K562 (cell line): ENCODE data around the gene SGK1. TPM values are rescaled to one million over a fixed set of nuclear protein-coding genes. Genes with fewer than 3 reads are reported as not detected.

Experiments used
- ARID1B ChIP-seq: fragments of 450-650 bp; IDR thresholded peaks from 2 replicates; pipeline ENCODE4 v1.6.1; 2016; ENCODE audit warnings: antibody characterized with exemption, mild to moderate bottlenecking, inconsistent platforms
- ATF7 ChIP-seq: fragments of 450-650 bp; IDR thresholded peaks from 2 replicates; pipeline ENCODE4 v1.7.1; 2014; ENCODE audit warnings: mild to moderate bottlenecking, moderate library complexity
- GTF2A2 ChIP-seq: IDR thresholded peaks from 2 replicates; pipeline ENCODE4 v1.6.1; 2016; ENCODE audit warnings: mild to moderate bottlenecking, missing genetic modification characterization, missing compliant biosample characterization
- JUND ChIP-seq, 2 experiments: IDR thresholded peaks; 2 replicates in 1 of 2; 3 replicates in 1 of 2; pipeline ENCODE4 v1.6.1; 2011; ENCODE audit warnings: borderline replicate concordance in 2 of 2, low read depth in 2 of 2, low read length in 2 of 2, improper control_type of control experiment in 1 of 2, missing biosample characterization in 1 of 2, missing genetic modification characterization in 1 of 2, missing genetic modification reagents in 1 of 2
- NBN ChIP-seq: fragments of 450-650 bp; IDR thresholded peaks from 2 replicates; pipeline ENCODE4 v1.6.1; 2016; ENCODE audit warnings: low read depth, mild to moderate bottlenecking
- TEAD1 ChIP-seq, 2 experiments: fragments of 450-650 bp in 1 of 2; sonication (generic) in 1 of 2; formaldehyde crosslinking; IDR thresholded peaks; 2 replicates each; pipeline versions ENCODE4 v1.4.0 to v1.8.0; 2020 to 2022; ENCODE audit warnings: mild to moderate bottlenecking in 2 of 2, missing genetic modification reagents in 1 of 2
- XRCC3 ChIP-seq: fragments of 450-650 bp; IDR thresholded peaks from 2 replicates; pipeline ENCODE4 v1.6.1; 2017; ENCODE audit warnings: mild to moderate bottlenecking, moderate library complexity
- ZNF318 ChIP-seq, 2 experiments: fragments of 450-650 bp; IDR thresholded peaks; 2 replicates each; pipeline ENCODE4 v1.6.1; 2016; ENCODE audit warnings: mild to moderate bottlenecking in 2 of 2, borderline replicate concordance in 1 of 2, low read depth in 1 of 2, moderate library complexity in 1 of 2
- ZNF592 ChIP-seq: fragments of 450-650 bp; IDR thresholded peaks from 2 replicates; pipeline ENCODE4 v1.6.1; 2017; ENCODE audit warnings: antibody characterized with exemption, mild to moderate bottlenecking
- polyA plus RNA-seq, 8 experiments: library from polyadenylated mRNA; depleted of rRNA in 4 of 8; stranded (reverse) in 5 of 8; unstranded in 3 of 8; fragments of >200 nt; fragmentation: Nextera tagmentation in 2 of 8; fragmentation: Illumina TruSeq in 1 of 8; extraction: Ambion mirVana in 2 of 8; extraction: Trizol in 1 of 8; gene quantifications; 2 replicates each; pipeline versions ENCODE4 v1.2.1 to v1.2.3, GENCODE V29; 2011 to 2014; ENCODE audit warnings: inconsistent platforms in 1 of 8, missing spikeins in 1 of 8
- total RNA-seq, 7 experiments: library from RNA; depleted of rRNA in 6 of 7; stranded (reverse); fragments of >200 nt in 6 of 7; fragmentation: Illumina TruSeq in 2 of 7; extraction: Trizol in 2 of 7; gene quantifications; 2 replicates each; pipeline versions ENCODE4 v1.2.1 to v1.2.3, GENCODE V29; 2011 to 2021; ENCODE audit warnings: low replicate concordance in 1 of 7
- TF ChIP-seq, protein P1 (sequence below): fragments of 450-650 bp; formaldehyde crosslinking; IDR thresholded peaks from 2 replicates; pipeline ENCODE4 v1.4.0; 2022; ENCODE audit warnings: missing genetic modification characterization

Gene SGK1
- total and polyA plus RNA-seq, 9 of the 15 experiments (the other 6 are each of a cell fraction or from before 2014, with no cell fraction given) = 3.5 to 7.2 (median 3.9) TPM

DNA sequence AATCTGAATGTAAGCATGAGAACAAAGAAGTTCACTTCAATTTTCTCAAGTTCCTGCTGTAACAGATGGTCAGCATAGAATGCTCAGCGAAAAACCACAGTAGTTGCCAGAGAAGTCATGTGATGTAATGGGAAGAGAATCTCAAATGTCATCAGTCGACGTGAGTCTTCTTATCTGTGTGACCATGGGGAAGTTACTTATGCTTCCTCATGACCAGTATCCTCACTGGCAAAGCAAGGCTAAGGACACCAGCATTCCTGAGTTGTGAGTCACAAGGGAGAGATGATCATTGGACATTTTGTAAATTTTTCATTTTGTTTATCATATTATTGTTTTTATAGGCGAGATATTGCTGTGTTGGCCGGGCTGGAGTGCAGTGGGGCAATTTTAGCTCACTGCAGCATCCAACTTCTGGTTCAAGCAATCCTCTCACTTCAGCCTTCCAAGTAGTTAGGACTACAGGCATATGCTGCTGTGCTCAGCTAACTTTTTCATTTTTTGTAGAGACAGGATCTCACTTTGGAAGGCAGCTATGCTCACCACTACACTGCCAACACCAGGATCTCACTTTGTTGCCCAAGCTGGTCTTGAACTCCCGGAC is 21.9 kb downstream of the SGK1 start (continued):
- TF ChIP-seq ZNF592 (peak; percentile 79), XRCC3 (no peak), GTF2A2 (tag) (no peak), JUND (IDR thresholded peaks at IDR 0.05; ENCODE audit: borderline replicate concordance, low read depth, low read length) (peak; percentile 99), JUND (tag; IDR thresholded peaks at IDR 0.05; ENCODE audit: borderline replicate concordance, low read depth, low read length) (peak; percentile 100), TEAD1 (CRISPR knock-in tag; IDR thresholded peaks at IDR 0.05) (peak; percentile 99), NBN (peak; percentile 80; the same call in 1 of the 2 replicates), ZNF318 (IDR thresholded peaks at IDR 0.05; ENCODE audit: borderline replicate concordance in 1 of 2, low read depth in 1 of 2) (peak in 1 of 2 experiments; percentile 92; a peak in 2 of 4 replicates), ATF7 (peak; percentile 96), ARID1B (peak; percentile 94)
- TF ChIP-seq, protein P1, sequence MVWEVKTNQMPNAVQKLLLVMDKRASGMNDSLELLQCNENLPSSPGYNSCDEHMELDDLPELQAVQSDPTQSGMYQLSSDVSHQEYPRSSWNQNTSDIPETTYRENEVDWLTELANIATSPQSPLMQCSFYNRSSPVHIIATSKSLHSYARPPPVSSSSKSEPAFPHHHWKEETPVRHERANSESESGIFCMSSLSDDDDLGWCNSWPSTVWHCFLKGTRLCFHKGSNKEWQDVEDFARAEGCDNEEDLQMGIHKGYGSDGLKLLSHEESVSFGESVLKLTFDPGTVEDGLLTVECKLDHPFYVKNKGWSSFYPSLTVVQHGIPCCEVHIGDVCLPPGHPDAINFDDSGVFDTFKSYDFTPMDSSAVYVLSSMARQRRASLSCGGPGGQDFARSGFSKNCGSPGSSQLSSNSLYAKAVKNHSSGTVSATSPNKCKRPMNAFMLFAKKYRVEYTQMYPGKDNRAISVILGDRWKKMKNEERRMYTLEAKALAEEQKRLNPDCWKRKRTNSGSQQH (CRISPR knock-in tag) = no peak
